BJ (cell line): ENCODE data around the gene CALML6. TPM values are rescaled to one million over a fixed set of nuclear protein-coding genes. Genes with fewer than 3 reads are reported as not detected.

ENCODE experiments used
- CTCF ChIA-PET: fragments of 350-600 bp; formaldehyde crosslinking; extraction: SDS; loops from one replicate; lab custom pipeline; 2021; ENCODE audit warnings: antibody characterized with exemption, inconsistent platforms; lab: Yijun Ruan, JAX
- POLR2A ChIA-PET: fragments of 300-600 bp; sonication (Branson Sonifier 250); formaldehyde crosslinking; extraction: SDS; loops from one replicate; lab custom pipeline; 2021; ENCODE audit warnings: antibody characterized with exemption; lab: Charles Lee
- DNase-seq: peaks from one replicate; pipeline ENCODE4 v3.0.0-alpha.2; 2011; ENCODE audit warnings: low read depth
- H3K27me3 ChIP-seq: 2 replicates; pipeline ENCODE4 v1.6.0; 2011; ENCODE audit warnings: low read length; ENCODE audit not compliant: control insufficient read depth, insufficient read depth
- H3K36me3 ChIP-seq: 2 replicates; pipeline ENCODE4 v1.5.1; 2011; ENCODE audit warnings: low read length; ENCODE audit not compliant: control insufficient read depth, insufficient read depth
- H3K4me3 ChIP-seq: 2 replicates; pipeline ENCODE4 v1.5.1; 2011; ENCODE audit warnings: low read depth, mild to moderate bottlenecking, control low read depth, low read length
- CTCF ChIP-seq: IDR thresholded peaks from 2 replicates; pipeline ENCODE4 v1.5.1; 2011; ENCODE audit warnings: low read depth, mild to moderate bottlenecking, control low read depth, inconsistent platforms, low read length, moderate library complexity; ENCODE audit not compliant: insufficient read depth
- polyA plus RNA-seq: library from polyadenylated mRNA; depleted of rRNA; stranded (reverse); fragments of >200 nt; gene quantifications from 2 replicates; pipeline ENCODE4 v1.2.3, GENCODE V29; 2011

The CALML6 gene
- polyA plus RNA-seq, 1 experiment, result 0.31 TPM

- CTCF ChIA-PET, result no interaction called here
- H3K36me3 ChIP-seq, result no peaks in the 10 kb centered on the region
- H3K4me3 ChIP-seq, result no peak overlapping the region
- 0 out of 2 replicates have a peak, but pooled peaks cover 3% of the 10 kb centered on the region for H3K27me3 ChIP-seq
- DNase-seq, result no peak
- TF ChIP-seq CTCF, result peak; percentile 15; the same call in 1 of the 2 replicates
- POLR2A ChIA-PET, result no interaction called here
Measured at GRCh38 chr1:1954831-1955441, 39.9 kb downstream of the CALML6 start.

DNA sequence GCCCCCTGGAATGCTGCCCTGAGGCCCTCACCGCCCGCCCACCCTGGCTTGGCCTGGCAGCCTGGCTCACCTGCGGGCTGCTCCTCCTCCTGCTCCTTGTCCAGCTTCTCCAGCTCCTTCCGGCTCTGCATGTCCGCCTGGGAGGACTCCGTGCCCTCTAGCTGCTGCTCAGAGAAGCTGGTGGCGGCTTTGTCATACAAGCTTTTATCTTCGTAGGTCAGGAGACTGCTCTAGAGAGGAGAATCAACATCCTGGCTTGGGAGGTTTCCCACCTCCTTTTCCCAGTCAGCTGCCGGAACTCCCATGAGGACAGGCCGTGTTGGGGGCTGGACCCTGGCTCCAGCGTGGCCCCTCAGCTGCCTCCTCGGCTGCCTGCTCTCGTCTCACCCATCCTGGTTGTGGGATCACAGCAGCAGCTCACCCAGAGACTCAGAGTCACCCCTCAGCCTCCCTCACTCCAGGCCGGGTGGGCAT lies 40.6 kb downstream of the CALML6 start:
- ChIA-PET POLR2A (no interaction called here), CTCF (interaction anchor here (1.8 kb wide), 1 partner anchor 89 kb away, joined by 5 read pairs; no protein-coding TSS in a partner anchor)
- DNase-seq, result no peak
- TF ChIP-seq CTCF, result no peak
- Histone ChIP-seq H3K36me3 (no peaks in the 10 kb centered on the region), H3K27me3 (0 out of 2 replicates have a peak, but pooled peaks cover 3% of the 10 kb centered on the region), H3K4me3 (no peak overlapping the region)

- H3K4me3 ChIP-seq, result no peak overlapping the region
- DNase-seq, result no peak
- peaks cover 3% of the 10 kb centered on the region; the same call in 1 of the 2 replicates for H3K27me3 ChIP-seq
- ChIA-PET CTCF (interaction anchor here (1.8 kb wide), 1 partner anchor 89 kb away, joined by 5 read pairs; no protein-coding TSS in a partner anchor), POLR2A (no interaction called here)
- H3K36me3 ChIP-seq, result no peaks in the 10 kb centered on the region
- TF ChIP-seq CTCF, result no peak
Measured at GRCh38 chr1:1956101-1956500, 41.0 kb downstream of the CALML6 start.

- CTCF ChIA-PET, result interaction anchor here (1.8 kb wide), 1 partner anchor 88 kb away, joined by 5 read pairs; no protein-coding TSS in a partner anchor
- TF ChIP-seq CTCF, result no peak
- DNase-seq, result no peak
- Histone ChIP-seq H3K27me3 (peaks cover 8% of the 10 kb centered on the region; the same call in 1 of the 2 replicates), H3K4me3 (no peak overlapping the region), H3K36me3 (no peaks in the 10 kb centered on the region)
- POLR2A ChIA-PET, result no interaction called here
Measured at GRCh38 chr1:1956586-1957532, 41.8 kb downstream of the CALML6 start.

DNA sequence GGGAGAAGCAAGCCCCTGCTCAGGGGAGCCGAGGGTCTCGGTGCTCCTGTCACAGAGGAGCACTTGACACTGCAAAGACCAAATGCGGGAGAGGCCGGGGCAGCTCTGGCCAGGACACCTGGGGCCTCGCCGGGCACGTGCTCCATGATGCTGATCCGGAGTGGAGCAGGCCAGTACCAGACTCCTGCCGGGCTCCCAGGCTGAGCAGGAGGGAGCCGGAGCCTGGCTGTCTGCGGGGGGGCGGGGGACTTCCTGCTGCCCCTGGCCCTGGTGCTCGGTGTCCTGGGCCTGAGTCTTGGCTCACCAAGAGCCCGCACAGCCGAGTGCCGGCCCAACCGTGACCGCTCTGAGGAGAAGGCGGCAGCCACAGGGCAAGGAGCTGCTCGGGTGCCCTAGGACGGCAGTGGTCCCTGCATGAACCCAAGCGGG lies 42.5 kb downstream of the CALML6 start:
- ChIA-PET POLR2A (no interaction called here), CTCF (interaction anchor here (1.6 to 1.8 kb wide), 2 partner anchors 14 to 88 kb away, joined by 5 read pairs; no protein-coding TSS in a partner anchor)
- Histone ChIP-seq H3K4me3 (no peak overlapping the region), H3K36me3 (no peaks in the 10 kb centered on the region), H3K27me3 (peaks cover 8% of the 10 kb centered on the region; the same call in 1 of the 2 replicates)
- DNase-seq, result no peak
- TF ChIP-seq CTCF, result no peak
